ENCODE results near the gene TUBA3C. TPM values are rescaled to one million over a fixed set of nuclear protein-coding genes. Genes with fewer than 3 reads are reported as not detected.

Gene TUBA3C
- total and polyA plus RNA-seq, 11 donors, result 0.20 to 0.75 (median 0.58) TPM; not detected in 8

DNA sequence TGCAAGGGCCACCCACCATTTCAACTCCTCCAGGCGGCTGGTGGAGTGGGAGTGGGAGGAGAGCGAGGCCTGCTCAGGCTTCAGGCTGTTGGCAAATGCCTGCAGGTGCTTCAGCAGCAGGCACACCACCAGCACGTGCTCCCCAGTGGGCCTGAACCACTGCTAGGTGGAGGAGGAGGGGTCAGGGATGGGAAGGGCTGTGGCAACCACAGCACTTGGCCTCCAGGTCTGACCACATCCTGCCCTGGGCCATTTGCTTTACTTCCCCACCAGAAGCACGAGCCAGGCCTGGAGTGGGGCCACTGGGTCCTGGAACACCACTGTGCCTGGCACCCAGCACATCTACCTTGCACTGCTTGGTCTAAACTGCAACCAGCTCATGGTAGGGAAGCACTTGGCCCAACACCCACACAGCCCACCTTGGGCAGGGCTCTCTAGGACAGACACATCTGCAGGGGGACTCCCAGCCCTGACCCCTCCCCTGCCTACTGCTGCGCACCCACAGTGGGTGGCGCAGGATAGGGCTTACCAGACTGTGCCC lies 26.2 kb downstream of the TUBA3C start:
- Histone ChIP-seq H3K27me3 (no peaks in the 10 kb centered on the region), H3K4me1 (peaks cover 0 to 9% (median under 1%) of the 10 kb centered on the region in 12 donors), H3K9me3 (no peaks in the 10 kb centered on the region), H3K4me3 (no peak overlapping the region), H3K36me3 (no peaks in the 10 kb centered on the region), H3K27ac (no peak overlapping the region)
- intact Hi-C loops (cut with DNase I), result no loop called here
- WGBS, 4 donors, result 63 to 82% (median 68%) methylated on average over 5 to 6 of the region's 6 CpGs
- TF ChIP-seq, protein P1, sequence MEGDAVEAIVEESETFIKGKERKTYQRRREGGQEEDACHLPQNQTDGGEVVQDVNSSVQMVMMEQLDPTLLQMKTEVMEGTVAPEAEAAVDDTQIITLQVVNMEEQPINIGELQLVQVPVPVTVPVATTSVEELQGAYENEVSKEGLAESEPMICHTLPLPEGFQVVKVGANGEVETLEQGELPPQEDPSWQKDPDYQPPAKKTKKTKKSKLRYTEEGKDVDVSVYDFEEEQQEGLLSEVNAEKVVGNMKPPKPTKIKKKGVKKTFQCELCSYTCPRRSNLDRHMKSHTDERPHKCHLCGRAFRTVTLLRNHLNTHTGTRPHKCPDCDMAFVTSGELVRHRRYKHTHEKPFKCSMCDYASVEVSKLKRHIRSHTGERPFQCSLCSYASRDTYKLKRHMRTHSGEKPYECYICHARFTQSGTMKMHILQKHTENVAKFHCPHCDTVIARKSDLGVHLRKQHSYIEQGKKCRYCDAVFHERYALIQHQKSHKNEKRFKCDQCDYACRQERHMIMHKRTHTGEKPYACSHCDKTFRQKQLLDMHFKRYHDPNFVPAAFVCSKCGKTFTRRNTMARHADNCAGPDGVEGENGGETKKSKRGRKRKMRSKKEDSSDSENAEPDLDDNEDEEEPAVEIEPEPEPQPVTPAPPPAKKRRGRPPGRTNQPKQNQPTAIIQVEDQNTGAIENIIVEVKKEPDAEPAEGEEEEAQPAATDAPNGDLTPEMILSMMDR (IDR thresholded peaks at IDR 0.05), result no peak
- TF ChIP-seq POLR2A (IDR thresholded peaks at IDR 0.05), result no peak
- DNase-seq (no peak), ATAC-seq (no peak)

DNA sequence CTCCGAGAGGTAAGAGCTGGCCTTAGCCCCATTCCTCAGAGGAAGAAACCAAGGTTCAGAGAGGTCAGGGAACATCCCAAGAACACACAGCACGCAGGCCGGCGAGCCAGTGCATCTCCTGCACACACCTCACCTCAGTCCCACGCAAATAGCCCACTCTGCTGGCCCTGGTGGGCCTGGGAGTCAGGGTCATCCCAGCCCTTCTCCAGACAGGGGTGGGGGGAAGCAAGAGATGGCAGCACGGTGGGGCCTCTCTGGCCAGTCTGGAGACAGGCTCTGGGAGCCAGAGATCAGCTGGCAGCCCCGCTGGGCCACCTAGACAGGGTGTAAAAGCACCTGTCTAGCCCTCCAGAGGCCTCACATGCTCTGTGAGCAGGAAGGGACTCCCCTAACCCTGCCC lies 26.8 kb downstream of the TUBA3C start:
- ATAC-seq (no peak), DNase-seq (no peak)
- Histone ChIP-seq H3K9me3 (no peaks in the 10 kb centered on the region), H3K4me3 (no peak overlapping the region), H3K36me3 (no peaks in the 10 kb centered on the region), H3K27ac (no peak overlapping the region), H3K27me3 (no peaks in the 10 kb centered on the region), H3K4me1 (peaks cover 0 to 13% (median 2%) of the 10 kb centered on the region in 12 donors)
- WGBS, 4 donors, result 65 to 83% (median 73%) methylated on average over 2 to 7 of the region's 7 CpGs
- no peak for TF ChIP-seq POLR2A (IDR thresholded peaks at IDR 0.05)
- intact Hi-C loops (cut with DNase I), result no loop called here

DNA sequence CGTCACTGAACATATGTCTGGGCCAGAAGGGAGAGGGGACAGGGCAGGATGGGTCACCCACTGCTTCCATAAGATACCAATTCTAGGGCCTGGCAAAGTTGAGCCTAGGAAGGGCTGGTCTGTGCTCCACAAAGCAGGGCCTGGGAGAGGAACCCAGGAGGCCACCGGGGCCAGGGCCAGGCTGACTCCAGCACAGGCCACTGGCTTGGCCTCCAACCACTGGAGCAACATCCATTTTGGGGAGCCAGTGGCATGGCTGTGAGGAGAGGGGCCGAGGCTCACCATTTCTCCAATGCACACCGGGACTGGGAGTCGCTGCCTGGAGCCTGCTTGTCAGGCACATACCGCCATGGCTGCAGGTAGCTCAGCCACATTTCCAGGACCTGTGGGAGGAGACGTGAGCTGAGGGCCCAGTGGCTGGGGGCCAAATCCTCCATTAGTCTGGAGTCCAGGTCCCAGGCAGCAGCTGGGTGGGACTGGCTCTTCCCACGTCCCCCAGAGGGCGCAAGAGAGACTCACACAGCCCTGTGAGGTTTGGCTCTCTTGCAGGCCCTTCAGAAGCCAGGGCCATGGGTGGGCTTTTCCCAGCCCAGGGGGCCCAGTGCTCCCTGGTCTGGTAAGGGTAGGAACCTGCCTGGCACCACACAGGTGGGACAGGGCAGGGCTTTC lies 27.7 kb downstream of the TUBA3C start:
- 63 to 75% (median 67%) methylated on average over 5 to 9 of the region's 9 CpGs for WGBS, 4 donors
- TF ChIP-seq, protein P1 (IDR thresholded peaks at IDR 0.05), result peak in 7 of 12 donors; percentile 12 to 24 (median 20)
- TF ChIP-seq POLR2A (IDR thresholded peaks at IDR 0.05), result no peak
- no peaks in the 10 kb centered on the region for H3K27me3 ChIP-seq
- H3K36me3 ChIP-seq, result no peaks in the 10 kb centered on the region
- H3K27ac ChIP-seq, result no peak overlapping the region
- ATAC-seq (no peak), DNase-seq (no peak)
- intact Hi-C loops (cut with DNase I), result no loop called here
- H3K4me1 ChIP-seq, result peaks cover 0 to 13% (median 2%) of the 10 kb centered on the region in 12 donors
- H3K9me3 ChIP-seq, result peaks cover 0 to 4% (median 0%) of the 10 kb centered on the region in 12 donors
- no peak overlapping the region for H3K4me3 ChIP-seq

DNA sequence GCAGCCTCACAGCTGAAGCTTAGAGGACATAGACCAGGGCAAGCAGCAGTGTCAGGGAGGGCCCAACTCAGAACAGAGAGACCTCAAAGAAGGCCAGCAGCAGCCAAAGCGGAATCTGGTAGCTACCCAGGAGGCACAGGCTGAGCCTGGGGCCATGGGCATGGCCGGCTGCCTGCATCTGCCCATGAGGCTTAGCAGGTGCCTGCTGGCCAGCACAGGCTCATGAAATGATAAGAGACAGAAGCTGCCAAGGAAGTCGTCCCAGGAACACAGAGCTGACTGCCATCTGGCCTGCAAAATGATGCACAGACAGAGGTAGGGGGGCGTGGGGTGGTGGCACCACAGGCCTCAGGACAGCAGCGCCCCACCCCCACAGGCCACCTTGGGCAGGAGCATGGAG lies 29.2 kb downstream of the TUBA3C start:
- Histone ChIP-seq H3K9me3 (peaks cover 0 to 14% (median 0%) of the 10 kb centered on the region in 12 donors), H3K4me1 (peaks cover 0 to 13% (median 2%) of the 10 kb centered on the region in 12 donors), H3K27me3 (no peaks in the 10 kb centered on the region), H3K4me3 (no peak overlapping the region), H3K36me3 (no peaks in the 10 kb centered on the region), H3K27ac (no peak overlapping the region)
- peak in 3 of 4 donors; percentile 36 to 61 (median 59) for ATAC-seq
- WGBS, 4 donors, result 41 to 53% (median 49%) methylated on average over 4 to 5 of the region's 5 CpGs
- intact Hi-C loops (cut with DNase I), result no loop called here
- TF ChIP-seq POLR2A (IDR thresholded peaks at IDR 0.05), result no peak
- TF ChIP-seq, protein P1 (IDR thresholded peaks at IDR 0.05), result no peak
- peak in 2 of 5 donors; percentile 41 to 47 for DNase-seq
